Astrocyte of the hippocampus (primary cell): ENCODE results near the gene MEGF6.
A peak's percentile ranks its signal among the peaks of the same experiment; 100 is the strongest.

Source experiments
- DNase-seq: peaks from one replicate; pipeline ENCODE4 v3.0.0; 2011; ENCODE audit warnings: low read depth, low spot score

MEGF6 gene

DNA sequence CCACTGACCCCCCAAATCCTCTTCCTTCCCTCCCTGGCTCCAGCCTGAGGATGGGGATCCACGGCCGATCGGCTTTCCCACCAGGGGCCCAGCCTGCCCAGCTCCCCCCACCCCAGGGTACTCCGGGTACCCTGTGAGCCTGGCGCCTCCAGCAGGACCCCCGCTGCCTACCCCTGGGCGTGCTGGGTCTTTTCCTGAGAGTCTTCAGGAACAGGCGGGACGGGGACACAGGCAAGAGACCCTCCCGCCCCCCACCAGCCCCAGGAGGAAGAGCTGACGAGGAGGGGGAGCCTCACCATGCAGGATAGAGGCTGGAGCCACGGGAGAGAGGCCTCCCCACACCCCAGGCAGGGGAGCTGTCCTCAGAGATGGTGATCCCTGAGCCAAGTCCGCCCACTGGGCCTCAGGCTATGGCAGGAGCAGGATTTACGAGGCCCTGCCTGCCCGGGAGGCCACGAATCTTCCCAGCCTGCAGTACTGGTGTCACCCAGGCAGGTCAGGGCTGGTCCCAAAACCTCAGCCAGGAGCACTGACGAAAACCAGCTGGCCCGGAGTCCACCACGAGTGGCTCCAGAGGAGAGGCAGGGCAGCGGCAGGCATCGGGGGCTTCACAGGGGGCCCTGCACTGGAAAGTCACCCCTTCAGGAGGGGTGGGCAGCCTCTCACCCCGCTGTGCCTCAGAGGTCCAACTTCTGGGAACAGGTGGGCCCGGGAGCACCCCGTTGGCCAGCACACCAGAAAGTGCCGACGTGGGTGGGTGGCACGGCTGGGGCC is 58.0 kb downstream of the MEGF6 start:
- DNase-seq = no peak

DNA sequence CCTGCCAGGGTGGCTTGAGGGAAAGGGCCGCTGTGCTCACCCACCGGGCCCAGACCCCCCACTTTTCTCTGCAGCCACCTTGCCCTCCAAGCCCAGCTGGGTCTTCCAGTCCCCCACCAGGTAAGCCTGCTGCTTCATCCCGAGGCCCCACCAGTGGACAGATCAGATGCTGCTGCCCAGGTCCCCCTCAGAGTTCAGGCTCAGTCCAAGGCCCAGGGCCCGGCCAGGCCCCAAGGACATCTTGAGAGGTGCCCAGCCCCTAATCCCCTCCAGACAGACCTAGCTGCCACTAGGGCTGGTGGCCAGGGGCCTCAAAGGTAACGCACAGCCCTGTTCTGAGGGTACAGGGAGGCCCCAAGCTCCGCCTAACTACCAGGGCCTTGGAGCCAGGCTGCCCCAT is 58.6 kb downstream of the MEGF6 start:
- DNase-seq = no peak

DNA sequence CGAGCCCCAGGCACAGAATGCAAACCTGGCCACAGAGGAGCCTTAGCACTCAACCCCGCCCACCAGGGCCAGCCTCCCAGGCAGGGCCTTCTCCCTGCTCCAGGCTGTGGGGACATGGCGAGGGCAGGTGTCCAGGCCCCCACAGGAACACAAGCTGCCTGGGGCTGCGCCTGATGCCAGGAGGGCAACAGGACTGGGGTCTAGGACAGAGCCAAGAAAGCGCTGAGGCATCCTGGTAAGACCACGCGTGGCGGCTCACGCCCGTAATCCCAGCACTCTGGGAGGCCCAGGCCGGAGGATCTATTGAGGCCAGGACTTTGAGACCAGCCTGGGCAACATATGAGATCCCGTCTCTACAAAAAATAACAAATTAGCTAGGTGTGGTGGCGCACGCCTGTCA is 59.1 kb downstream of the MEGF6 start:
- DNase-seq = no peak

DNA sequence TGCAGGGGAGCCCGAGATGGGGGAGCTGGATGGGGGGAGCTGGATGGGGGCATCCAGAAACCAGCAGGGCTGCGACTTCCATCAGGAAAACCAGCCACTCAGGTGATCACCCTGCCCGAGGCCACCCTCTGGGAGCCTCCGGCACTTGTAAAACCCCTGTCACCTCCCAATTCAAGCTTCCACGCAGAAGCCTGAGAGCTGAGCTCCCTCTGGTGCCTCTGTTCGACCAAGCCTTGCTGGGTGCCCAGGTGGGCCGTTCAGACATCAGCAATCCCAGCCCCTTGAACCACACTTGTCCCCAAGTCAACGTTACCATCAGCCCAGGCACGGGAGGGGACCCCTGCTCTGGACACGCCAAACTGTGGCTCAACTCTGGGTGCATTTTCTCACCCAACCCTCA is 59.6 kb downstream of the MEGF6 start:
- DNase-seq = no peak

DNA sequence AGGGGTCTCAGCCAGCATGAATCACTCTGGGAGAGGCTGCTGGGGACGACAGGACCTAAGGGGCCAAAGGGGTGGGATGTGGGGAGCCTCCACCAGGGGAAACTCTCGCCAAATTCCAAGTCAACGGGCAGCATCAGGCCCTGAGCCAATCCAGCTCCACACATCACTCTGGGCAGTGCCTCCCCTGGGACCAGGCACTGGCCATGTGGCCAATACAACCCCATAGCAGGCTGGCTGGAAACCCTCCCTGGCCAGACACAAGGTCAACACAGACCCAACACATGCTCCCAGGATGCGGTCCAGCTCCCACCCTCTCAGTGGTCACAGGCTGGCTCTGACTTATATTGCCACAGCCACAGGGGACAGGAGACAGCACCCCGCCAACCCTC is 60.0 kb downstream of the MEGF6 start:
- DNase-seq = no peak

DNA sequence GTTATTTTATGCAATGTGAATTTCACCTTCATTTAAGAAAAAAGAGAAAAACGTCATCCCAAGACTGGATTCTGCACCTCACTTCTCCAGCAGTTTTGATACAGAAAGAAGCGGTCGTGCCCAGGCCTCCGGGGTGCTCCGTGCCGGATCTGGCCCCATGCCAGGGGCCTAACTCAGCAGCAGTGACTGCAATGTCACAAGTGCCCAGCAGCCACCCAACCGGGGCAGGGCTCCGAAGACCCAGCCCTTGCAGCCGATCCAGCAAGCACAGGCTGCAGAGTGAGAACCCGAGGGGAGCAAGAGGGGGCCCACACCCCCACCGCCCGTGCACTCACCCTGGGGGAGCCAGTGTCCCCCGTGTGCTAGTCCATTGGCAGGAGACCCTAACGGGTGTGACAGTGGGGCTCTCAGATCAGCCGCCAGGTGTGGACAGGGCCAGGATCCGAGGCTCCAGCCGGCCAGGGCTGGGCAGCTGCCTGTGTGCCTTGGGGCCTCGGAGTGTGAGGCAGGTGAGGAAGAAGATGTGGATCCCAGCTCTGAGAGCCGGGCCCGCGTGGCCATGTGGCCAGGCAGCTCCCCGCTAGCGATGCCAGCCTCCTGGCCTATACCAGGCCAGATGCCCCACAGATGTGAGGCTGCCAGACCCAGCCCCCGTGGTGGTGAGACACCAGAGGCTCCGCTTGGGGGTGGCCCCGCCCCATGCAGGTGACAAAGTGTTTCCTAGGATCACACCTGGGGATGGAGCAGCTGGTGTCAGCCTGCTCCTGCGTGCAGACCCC is 60.6 kb downstream of the MEGF6 start:
- DNase-seq = no peak

DNA sequence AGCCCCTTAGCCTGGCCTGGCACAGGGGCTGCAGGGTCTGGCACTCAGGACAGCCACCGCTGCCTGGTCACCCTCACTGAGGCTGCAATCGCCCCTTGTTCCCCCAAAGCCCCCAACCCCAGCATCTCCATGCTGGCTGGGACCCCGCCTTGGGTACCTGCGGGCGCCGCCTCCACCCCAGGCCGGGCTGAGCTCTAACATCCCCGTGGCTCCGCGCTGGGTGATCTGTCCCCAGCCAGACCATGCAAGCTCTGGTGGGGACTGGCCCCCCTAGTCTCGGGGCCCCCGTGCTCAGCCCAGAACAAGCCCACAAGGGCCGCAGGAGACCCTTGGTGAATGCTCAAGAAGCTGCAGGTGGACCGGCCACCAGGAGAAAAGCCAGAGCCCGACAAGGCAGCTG is 62.4 kb downstream of the MEGF6 start:
- no peak for DNase-seq

DNA sequence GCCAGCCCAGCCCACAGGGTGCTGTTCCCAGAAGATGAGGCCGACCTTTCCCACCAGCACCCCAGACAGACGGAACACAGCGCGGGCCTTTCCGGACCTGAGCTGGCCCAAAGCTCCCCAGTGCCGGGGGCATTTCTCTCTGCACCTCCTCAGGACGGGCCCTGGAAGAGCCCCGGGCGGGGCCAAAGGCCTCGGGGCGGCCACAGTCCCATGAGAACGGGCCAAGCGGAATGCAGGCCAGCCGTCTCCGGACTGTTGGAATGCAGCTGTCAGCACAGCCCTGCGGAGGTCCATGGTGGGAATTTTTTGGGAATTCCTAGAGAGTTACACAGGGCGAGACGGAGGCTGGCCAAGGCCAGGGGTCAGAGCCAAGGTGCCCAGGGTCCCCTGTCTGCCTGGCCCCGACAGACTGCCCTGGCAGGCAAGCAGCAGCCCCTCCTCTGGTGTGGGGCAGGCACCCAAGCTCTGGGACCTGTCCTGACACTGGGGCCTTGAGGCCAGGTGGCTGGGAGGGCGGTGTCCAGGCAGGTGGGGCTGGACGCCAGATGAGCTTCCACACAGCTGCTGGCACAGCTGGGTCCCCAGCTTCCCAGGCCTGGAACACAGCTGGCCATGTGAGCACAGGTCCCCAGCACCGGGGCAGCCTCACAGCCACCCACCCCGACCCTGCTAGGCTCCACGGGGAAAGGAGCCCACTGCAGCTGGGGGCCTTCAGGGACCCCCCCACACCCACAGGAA is 63.0 kb downstream of the MEGF6 start:
- DNase-seq = peak; percentile 90

DNA sequence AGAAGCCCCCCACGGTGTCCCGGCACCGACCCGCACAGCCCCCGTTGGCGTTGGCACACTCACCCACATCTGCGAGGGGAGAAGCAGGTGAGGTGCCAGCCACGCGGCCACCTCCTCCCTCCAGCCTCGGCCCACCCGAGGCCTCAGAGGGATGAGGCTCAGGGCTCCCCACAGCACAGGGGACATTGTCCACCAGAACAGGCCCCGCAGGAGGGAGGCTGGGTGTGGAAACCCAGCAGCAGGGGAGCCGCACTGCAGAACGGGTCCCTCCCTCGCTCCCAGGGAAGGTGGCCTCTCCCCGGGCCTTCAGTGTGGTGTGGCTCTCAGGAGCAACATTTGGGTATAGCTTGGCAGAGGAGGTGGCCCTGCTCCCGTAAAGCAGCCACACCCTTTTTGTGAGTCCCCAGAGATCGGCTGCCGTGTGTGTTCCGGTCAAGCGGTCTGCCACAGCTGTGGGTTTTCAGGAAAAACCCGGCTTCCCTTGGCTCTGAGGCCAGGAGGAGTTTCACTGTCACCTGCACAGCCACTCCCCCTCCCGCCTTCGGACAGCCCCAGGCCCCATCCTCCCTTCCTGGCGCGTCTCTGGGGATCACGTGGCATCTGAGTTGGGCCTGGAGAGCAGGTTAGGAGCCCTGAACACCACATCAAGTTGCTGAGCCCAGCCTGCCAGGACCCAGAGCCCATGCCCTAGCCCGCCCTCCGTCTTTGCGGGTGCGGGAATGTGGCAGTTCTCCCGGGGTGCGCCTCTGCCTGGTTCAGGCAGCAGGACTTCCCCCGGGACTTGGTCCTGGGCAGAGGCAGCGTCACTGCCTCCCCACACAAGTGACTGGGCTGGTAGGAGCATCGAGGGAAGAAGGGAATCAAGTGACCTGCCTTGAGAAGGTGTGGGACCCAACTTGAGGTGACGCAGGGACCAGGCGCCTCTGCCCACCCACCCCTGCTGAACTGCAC is 64.0 kb downstream of the MEGF6 start:
- peak; percentile 41 for DNase-seq

DNA sequence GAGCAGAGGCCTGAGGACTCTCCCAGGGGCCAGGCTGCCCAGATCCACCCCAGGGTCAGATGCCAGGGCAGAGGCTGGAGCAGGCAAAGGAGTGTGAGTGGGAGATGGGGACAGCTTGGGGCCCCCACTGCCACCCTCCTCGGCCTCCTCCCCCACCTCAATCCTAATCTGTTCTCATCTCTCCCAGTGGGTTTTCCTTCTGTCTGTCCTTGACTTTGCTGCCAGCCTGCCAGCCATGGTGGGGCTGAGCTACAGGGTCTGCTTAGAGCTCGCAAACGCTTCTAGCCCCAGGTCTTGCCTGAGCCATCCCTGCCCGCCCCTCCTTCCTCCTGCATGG is 65.3 kb downstream of the MEGF6 start:
- DNase-seq = no peak

DNA sequence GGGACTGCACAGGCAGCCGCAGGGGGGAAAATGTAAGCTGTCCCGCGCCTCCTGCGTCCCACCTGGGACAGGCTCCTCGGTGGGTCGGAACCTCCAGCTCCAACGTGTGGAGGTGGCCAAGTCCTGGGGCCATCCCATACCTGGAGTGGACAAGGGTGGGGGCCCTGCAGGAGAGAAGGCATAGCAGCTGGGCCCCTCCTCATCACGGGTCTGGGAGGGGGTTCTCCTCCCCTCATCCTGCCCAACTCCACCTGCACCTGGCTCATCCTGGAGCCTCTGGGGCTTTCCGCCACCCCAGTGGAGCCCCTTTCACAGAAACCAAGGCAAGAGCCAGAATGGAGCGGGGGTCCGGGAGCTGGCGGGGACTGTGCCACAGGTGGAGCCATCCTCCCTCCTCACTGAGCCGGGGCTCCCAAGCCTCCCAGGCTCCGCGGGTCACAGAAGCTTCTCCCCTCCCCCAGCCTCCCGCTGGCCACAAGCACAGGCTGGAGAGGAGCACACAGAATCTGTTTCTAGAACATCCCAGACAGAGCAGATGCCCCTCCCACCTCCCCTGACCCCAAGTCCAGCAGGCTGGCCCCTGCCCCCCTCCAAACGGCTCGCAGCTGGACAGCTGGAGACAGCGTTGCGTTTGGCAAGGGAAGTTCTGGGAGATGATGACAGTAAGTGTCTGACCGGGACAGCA is 65.8 kb downstream of the MEGF6 start:
- no peak for DNase-seq

DNA sequence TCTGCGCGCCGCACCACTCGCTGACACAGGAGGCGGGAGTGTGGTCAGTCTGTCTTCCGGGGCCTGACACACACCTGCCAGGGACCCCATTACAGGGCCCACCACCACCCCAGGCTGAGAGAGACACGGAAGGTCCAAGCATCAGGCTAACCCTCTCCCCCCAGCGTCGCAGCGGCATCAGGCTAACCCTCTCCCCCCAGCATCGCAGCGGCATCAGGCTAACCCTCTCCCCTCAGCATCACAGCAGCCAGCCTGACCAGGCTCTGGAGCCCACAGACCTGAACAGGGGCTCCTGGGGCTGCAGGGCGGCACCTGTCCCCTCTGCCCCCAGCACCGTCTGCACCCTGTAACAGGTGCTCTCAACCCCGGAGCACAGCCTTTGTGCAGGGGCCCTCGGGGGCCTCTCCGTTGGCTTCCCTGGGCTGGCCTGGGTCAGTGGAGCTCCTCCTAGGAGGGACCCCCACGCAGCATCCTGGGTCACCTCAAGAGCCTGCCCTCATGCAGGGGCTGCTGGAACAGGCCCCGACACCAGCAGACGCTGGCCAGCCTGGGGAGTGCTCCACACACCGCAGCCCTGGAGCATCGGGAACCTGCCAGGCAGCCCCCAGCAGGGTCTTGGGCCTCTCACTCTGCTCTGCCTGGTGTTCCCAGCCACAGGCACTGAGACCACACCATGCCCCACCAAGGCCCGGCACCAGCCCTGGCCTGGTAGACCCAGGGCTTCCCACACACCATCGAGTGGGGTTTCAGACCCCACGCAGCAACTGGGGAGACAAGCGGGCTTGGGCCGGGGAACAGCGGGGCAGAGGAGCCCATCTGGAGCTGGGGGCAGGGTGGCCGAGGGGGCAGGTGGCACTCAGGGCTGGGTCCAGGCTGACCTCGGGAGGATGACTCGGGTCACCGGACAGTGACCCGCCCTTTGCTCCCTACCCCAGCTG is 67.0 kb downstream of the MEGF6 start:
- DNase-seq = no peak

DNA sequence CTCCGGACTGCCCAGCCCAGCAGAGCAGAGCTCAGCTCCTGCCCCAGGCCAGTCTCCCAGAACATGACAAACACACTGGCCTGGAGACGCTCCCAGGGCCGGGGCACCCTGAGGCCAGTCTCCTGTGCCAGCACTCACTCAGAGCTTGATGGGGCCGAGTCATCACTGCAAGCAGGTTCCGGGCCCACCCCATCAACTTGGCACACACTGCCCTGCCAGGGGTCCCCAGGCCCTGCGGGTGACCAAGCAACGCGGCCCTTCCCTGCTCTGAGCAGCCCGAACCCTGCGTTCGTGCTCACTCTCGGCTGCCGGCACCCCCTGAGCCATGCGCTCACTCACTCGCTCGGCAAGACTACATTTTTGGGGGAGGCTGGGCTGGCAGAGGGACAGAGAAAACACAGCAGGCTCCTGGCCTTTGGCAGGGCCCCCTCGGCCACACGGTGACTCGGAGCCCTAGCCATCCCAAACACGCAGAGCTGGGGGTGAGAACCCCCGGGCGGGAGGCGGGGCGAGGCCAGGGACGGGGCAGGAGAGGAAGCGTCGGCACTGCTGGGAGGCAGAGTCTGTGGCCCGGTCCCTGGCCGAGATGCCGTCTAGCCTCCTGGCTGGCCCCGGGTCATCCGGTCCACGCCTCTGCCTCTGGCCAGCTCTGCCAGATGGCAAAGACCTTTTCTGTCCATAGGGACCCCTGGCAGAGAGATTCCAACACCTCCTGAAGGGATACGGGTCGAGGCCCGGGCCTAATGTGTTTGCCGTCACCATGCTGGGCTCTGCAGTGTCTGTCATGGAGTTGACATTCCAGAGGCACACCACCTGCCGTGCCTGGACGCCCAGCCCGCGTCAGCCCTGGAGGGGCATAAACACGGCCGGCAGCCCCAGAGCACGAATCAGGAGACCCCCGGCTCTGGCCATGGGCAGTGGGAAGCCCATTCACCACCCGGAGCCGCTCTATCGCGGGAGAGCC is 68.0 kb downstream of the MEGF6 start:
- peak; percentile 98 for DNase-seq

DNA sequence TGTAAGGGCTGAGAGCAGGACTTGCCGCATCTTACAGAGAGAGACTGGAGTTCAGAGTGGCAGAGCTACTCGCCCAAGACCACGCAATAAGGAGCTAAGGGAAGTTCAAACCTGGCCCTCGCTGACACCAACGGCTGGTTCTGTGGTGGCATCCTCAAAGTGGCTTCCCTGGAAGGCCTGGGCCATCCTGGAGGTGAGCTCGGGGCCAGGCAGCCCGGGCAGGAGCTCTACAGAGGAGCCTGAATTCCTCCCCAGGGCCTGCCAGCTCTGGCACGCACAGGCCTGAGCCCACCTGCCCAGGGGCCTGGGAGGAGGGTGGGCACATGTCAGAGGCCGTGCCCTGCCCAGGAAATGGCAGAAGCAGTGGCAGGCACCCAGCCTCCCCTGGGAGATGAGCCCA is 68.6 kb downstream of the MEGF6 start:
- no peak for DNase-seq

DNA sequence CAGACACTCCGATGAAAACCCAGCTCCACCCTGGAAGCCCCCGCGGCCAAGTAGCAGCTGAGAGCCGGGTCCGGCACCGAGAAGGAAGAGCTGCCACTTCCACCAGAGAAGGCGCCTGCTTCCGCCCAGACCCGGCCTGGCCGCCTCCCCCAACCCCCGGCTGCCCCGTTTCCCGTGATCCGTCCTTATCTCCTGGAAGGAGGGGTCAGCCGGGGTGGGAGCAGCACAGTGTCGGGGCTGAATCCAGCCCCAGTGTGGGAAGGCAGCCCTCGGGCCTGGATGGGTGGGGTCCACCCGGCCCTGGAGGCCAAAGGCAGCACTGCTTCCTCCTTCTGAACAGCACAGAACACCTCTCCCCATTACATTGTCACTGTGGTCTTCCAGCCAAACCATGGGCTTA is 69.4 kb downstream of the MEGF6 start:
- DNase-seq = no peak

DNA sequence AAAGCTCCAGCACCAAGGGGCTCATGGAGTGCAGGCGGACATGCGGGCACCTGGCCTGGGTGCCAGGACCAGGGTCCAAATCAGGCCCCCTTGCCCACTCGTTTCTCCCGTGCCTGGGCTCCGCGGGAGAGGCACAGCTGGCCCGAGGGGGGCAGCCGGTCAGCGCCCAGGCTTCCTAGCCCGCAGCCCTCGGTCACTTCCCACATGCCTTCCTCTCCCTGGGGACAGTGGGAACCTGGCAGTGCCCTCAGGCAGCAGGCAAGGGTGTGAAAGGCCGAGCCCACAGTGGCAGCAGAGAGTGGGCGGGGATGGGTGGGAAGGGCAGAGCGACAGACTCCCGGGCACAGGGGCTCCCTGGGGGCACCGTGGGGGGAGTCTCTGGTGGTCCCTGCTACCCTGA is 69.8 kb downstream of the MEGF6 start:
- no peak for DNase-seq

DNA sequence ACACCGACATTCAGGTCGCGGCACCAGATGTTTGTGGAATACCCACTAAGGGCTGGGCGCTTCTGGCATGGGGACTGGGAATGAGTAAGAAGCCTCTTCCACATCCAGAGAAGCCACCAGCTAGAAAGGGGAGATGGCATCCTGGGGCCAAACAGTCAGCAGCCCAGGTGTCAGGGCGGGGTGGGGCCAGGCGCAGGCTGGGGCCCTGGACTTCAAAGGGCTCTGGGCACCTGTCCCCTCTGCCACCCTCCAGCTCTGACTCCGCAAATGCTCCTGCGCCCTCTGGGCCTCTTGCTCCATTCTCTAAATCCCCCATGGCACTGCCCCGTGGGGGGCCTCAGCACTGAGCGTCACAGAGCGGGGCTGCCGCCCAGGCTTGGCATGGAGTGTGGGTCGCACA is 70.4 kb downstream of the MEGF6 start:
- no peak for DNase-seq

DNA sequence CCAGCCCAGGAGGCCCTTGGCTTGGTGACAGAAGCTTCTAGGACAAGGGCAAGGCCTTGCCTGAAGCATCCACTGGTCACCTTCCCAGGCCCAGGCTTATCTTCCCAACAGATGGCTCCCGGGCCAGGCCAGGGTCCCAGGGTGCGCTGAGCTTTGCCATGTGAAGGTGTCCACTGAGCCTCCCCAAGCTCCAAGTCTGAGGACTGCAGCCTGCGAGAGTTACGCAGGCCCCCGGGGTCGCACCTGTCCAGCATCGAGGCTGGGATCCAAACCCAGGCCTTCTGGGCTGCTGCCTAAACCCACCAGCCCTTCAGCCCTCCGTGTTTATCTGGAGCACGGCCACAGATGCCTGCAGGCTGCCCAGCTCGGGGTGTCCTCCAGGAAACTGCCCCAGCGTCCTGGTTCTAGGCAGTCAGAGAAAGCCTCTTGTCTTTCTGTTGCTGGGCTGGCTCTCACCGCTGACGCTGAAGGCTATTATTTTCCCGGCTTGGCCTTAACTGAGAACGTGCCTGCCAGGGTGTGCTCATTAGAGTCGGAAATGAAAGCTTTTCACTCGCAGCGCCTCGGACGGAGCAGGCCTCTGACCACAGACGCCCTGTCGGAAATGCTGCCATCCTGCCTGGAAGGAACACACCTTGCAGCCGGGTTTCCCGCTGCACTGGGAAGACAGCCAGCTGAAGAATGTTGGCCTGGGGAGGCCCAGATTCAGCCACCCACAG is 71.4 kb downstream of the MEGF6 start:
- peak; percentile 92 for DNase-seq
